Spleen (tissue), 11 donors: ENCODE data around the gene CCL17. TPM values are rescaled to one million over a fixed set of nuclear protein-coding genes. Genes with fewer than 3 reads are reported as not detected.

Experiments used
- DNase-seq: peaks from one replicate; pipeline ENCODE4 v3.0.0-alpha.2; 2020
- H3K27ac ChIP-seq, 8 donors: fragments of 200-600 bp; sonication (generic) in 7 of 8; 1 replicate in 4 of 8; 2 replicates in 4 of 8; pipeline versions ENCODE4 v1.5.0 to v1.8.0; 2016 to 2021; ENCODE audit warnings: inconsistent platforms in 4 of 8, mild to moderate bottlenecking in 4 of 8, moderate library complexity in 1 of 8
- H3K27me3 ChIP-seq, 7 donors: fragments of 200-600 bp; sonication (generic) in 6 of 7; replicated peaks in 1 of 7; 1 replicate in 4 of 7; 2 replicates in 3 of 7; pipeline versions ENCODE4 v1.5.0 to v1.8.0; 2016 to 2021; ENCODE audit warnings: inconsistent platforms in 3 of 7, mild to moderate bottlenecking in 1 of 7
- H3K36me3 ChIP-seq, 6 donors: fragments of 200-600 bp; sonication (generic) in 5 of 6; 1 replicate in 4 of 6; 2 replicates in 2 of 6; pipeline versions ENCODE4 v1.5.0 to v1.8.0; 2016 to 2021; ENCODE audit warnings: inconsistent platforms in 2 of 6
- H3K4me1 ChIP-seq, 6 donors: fragments of 200-600 bp; sonication (generic) in 5 of 6; 1 replicate in 3 of 6; 2 replicates in 3 of 6; pipeline versions ENCODE4 v1.5.0 to v1.8.0; 2016 to 2021; ENCODE audit warnings: inconsistent platforms in 3 of 6
- H3K4me3 ChIP-seq, 8 donors: fragments of 200-600 bp; sonication (generic) in 7 of 8; 1 replicate in 4 of 8; 2 replicates in 4 of 8; pipeline versions ENCODE4 v1.5.0 to v1.8.0; 2016 to 2021; ENCODE audit warnings: inconsistent platforms in 4 of 8, mild to moderate bottlenecking in 4 of 8, moderate library complexity in 2 of 8
- H3K9me3 ChIP-seq, 8 donors: fragments of 200-600 bp; sonication (generic) in 7 of 8; 1 replicate in 4 of 8; 2 replicates in 4 of 8; pipeline versions ENCODE4 v1.5.0 to v1.8.0; 2016 to 2021; ENCODE audit warnings: inconsistent platforms in 4 of 8
- CTCF ChIP-seq, 11 experiments: fragments of 200-600 bp in 7 of 11; fragments of 450-650 bp in 4 of 11; sonication (generic) in 4 of 11; IDR thresholded peaks in 8 of 11; conservative IDR thresholded peaks in 3 of 11; 1 replicate in 7 of 11; 2 replicates in 4 of 11; pipeline versions ENCODE4 v1.4.0 to v1.8.0; 2016 to 2021; ENCODE audit warnings: antibody characterized with exemption in 11 of 11, inconsistent platforms in 4 of 11, mild to moderate bottlenecking in 1 of 11
- POLR2A ChIP-seq, 3 donors: fragments of 450-650 bp; IDR thresholded peaks; one replicate each; pipeline ENCODE4 v1.5.1; 2017; ENCODE audit warnings: antibody characterized with exemption in 3 of 3, mild to moderate bottlenecking in 1 of 3
- POLR2AphosphoS5 ChIP-seq, 3 donors: sonication (generic); formaldehyde crosslinking; IDR thresholded peaks; one replicate each; pipeline ENCODE4 v1.5.1; 2017; ENCODE audit warnings: antibody characterized with exemption in 3 of 3
- WGBS, 5 donors: extraction: QIAGEN DNeasy Blood & Tissue Kit in 3 of 5; methylation state at CpG; one replicate each; pipeline versions ENCODE4 v1.1.5 to v1.1.7; 2013 to 2018; 5-methylcytosine and 5-hydroxymethylcytosine counted together
- intact Hi-C: fragments of 100-400 bp; cut with DNase I; formaldehyde crosslinking; loops from one replicate; pipeline ENCODE4 v1.15.0; 2023; ENCODE audit warnings: low total_unique reads
- polyA plus RNA-seq, 3 donors: library from polyadenylated mRNA; stranded (reverse); fragments of 200-250 nt; gene quantifications; one replicate each; pipeline ENCODE4 v1.2.1, GENCODE V29; 2013
- total RNA-seq, 7 donors: library from RNA; depleted of rRNA in 3 of 7; stranded (reverse); fragments of >200 nt in 3 of 7; fragmentation: NEBNext Ultra II Directional in 4 of 7; extraction: Animal tissue kit (Norgen Biotek cat#: 25700) in 4 of 7; gene quantifications; one replicate each; pipeline versions ENCODE4 v1.1.0 to v1.2.1, GENCODE V29; 2016 to 2021
- donor health status: healthy with polysubstance abuse.
- donor health status: DM: no; HTN: no; CAD: no; lungs with moderate emphysema.
- donor health status: DM: no; HTN: no; CAD: no.
- donor health status: Bipolar disorder and iron deficiency.
- donor health status: healthy.
- donor health status: DM: no; HTN: no; CAD: no.
- donor health status: DM: yes; HTN: yes; CAD: no.

The CCL17 gene
- total and polyA plus RNA-seq, 10 donors: 0.29 to 4.0 (median 2.0) TPM; not detected in 4

- Histone ChIP-seq H3K27ac (no peak overlapping the region), H3K9me3 (no peaks in the 10 kb centered on the region), H3K4me1 (peaks cover 0 to 9% (median 0%) of the 10 kb centered on the region in 6 donors), H3K36me3 (peaks cover 0 to 39% (median 30%) of the 10 kb centered on the region in 6 donors), H3K27me3 (no peaks in the 10 kb centered on the region), H3K4me3 (no peak overlapping the region)
- TF ChIP-seq POLR2AphosphoS5 (IDR thresholded peaks at IDR 0.05) (no peak), POLR2A (IDR thresholded peaks at IDR 0.05) (no peak), CTCF (IDR thresholded peaks at IDR 0.05 in 8 of 11, conservative IDR thresholded peaks at IDR 0.05 in 3 of 11) (no peak)
- intact Hi-C loops: no loop called here
- no peak for DNase-seq
- 75 to 93% (median 83%) methylated on average over 3 of the region's 3 CpGs for WGBS, 5 donors
Measured at GRCh38 chr16:57424583-57424982, 20.0 kb downstream of the CCL17 start.

GRCh38 chr16:57426356-57426755 lies 21.8 kb downstream of the CCL17 start:
- peaks cover 0 to 57% (median 47%) of the 10 kb centered on the region in 6 donors for H3K36me3 ChIP-seq
- no peaks in the 10 kb centered on the region for H3K9me3 ChIP-seq
- no peak for DNase-seq
- no peak overlapping the region for H3K27ac ChIP-seq
- H3K4me1 ChIP-seq: peaks cover 0 to 8% (median 0%) of the 10 kb centered on the region in 6 donors
- H3K4me3 ChIP-seq: no peak overlapping the region
- TF ChIP-seq CTCF (IDR thresholded peaks at IDR 0.05 in 8 of 11, conservative IDR thresholded peaks at IDR 0.05 in 3 of 11) (no peak), POLR2A (IDR thresholded peaks at IDR 0.05) (no peak), POLR2AphosphoS5 (IDR thresholded peaks at IDR 0.05) (no peak)
- intact Hi-C loops: no loop called here
- 90 to 97% (median 91%) methylated on average over 7 of the region's 7 CpGs for WGBS, 5 donors
- no peaks in the 10 kb centered on the region for H3K27me3 ChIP-seq

- DNase-seq: no peak
- no peak for TF ChIP-seq POLR2AphosphoS5 (IDR thresholded peaks at IDR 0.05)
- no peak for TF ChIP-seq CTCF (IDR thresholded peaks at IDR 0.05 in 8 of 11, conservative IDR thresholded peaks at IDR 0.05 in 3 of 11)
- TF ChIP-seq POLR2A (IDR thresholded peaks at IDR 0.05): no peak
- intact Hi-C loops: no loop called here
- Histone ChIP-seq H3K27ac (no peak overlapping the region), H3K4me3 (no peak overlapping the region), H3K27me3 (no peaks in the 10 kb centered on the region), H3K9me3 (no peaks in the 10 kb centered on the region), H3K4me1 (peaks cover 0 to 3% (median 0%) of the 10 kb centered on the region in 6 donors), H3K36me3 (peaks cover 0 to 66% (median 56%) of the 10 kb centered on the region in 6 donors)
- 89 to 96% (median 93%) methylated on average over 8 of the region's 8 CpGs for WGBS, 5 donors
Measured at GRCh38 chr16:57427307-57427706, 22.7 kb downstream of the CCL17 start.

- Histone ChIP-seq H3K27me3 (no peaks in the 10 kb centered on the region), H3K27ac (no peak overlapping the region), H3K4me3 (no peak overlapping the region), H3K4me1 (no peaks in the 10 kb centered on the region), H3K9me3 (no peaks in the 10 kb centered on the region), H3K36me3 (peaks cover 0 to 72% (median 61%) of the 10 kb centered on the region in 6 donors)
- no peak for TF ChIP-seq CTCF (IDR thresholded peaks at IDR 0.05 in 8 of 11, conservative IDR thresholded peaks at IDR 0.05 in 3 of 11)
- no peak for TF ChIP-seq POLR2AphosphoS5 (IDR thresholded peaks at IDR 0.05)
- TF ChIP-seq POLR2A (IDR thresholded peaks at IDR 0.05): no peak
- no peak for DNase-seq
- intact Hi-C loops: no loop called here
Measured at GRCh38 chr16:57427824-57428223, 23.3 kb downstream of the CCL17 start.
